Left kidney (tissue), 1 donor: Measurements from ENCODE around the gene RIIAD1. TPM values are rescaled to one million over a fixed set of nuclear protein-coding genes. Genes with fewer than 3 reads are reported as not detected.

Source experiments
- polyA plus RNA-seq: library from polyadenylated mRNA; unstranded; fragments of 120-200 nt; gene quantifications from one replicate; pipeline ENCODE4 v1.2.1, GENCODE V29; 2013; ENCODE audit not compliant: insufficient read length

The RIIAD1 gene
- polyA plus RNA-seq, 1 donor = 0.43 TPM

Other genes starting within 250 kb of the RIIAD1 start
- 55.6 TPM for gene CGN, start 210.1 kb upstream of the RIIAD1 start, polyA plus RNA-seq
- 10.5 TPM for gene TUFT1, start 181.2 kb upstream of the RIIAD1 start, polyA plus RNA-seq
- gene SNX27, start 109.5 kb upstream of the RIIAD1 start, polyA plus RNA-seq = 29.5 TPM
- gene CELF3, start 4.7 kb upstream of the RIIAD1 start, polyA plus RNA-seq = 0.33 TPM
- gene MRPL9, start 42.0 kb downstream of the RIIAD1 start, polyA plus RNA-seq = 124 TPM
- 8.8 TPM for gene TDRKH, start 69.0 kb downstream of the RIIAD1 start, polyA plus RNA-seq
- not detected for gene LINGO4, start 83.9 kb downstream of the RIIAD1 start, polyA plus RNA-seq
- 0.80 TPM for gene RORC, start 110.3 kb downstream of the RIIAD1 start, polyA plus RNA-seq
- 0.20 TPM for gene C2CD4D, start 118.3 kb downstream of the RIIAD1 start, polyA plus RNA-seq
- gene THEM5, start 132.2 kb downstream of the RIIAD1 start, polyA plus RNA-seq = 0.52 TPM
- 56.3 TPM for gene THEM4, start 188.0 kb downstream of the RIIAD1 start, polyA plus RNA-seq